ENCODE results near the gene DHX40. TPM values are rescaled to one million over a fixed set of nuclear protein-coding genes. Genes with fewer than 3 reads are reported as not detected.

Gene DHX40
- total and polyA plus RNA-seq, 2 of the 13 experiments (the other 11 are each of a cell fraction or from before 2014, with no cell fraction given): 22.2 to 37.0 TPM

GRCh38 chr17:59519132-59519531 is 46.3 kb upstream of the DHX40 start:
- Histone ChIP-seq H3K27ac (ENCODE audit: extremely low read length, insufficient read depth, low read length) (no peak overlapping the region), H3K9ac (ENCODE audit: insufficient read depth, low read depth, low read length) (no peak overlapping the region), H3K4me2 (ENCODE audit: low read depth, low read length) (no peak overlapping the region), H3K4me3 (replicated peaks in 1 of 3; ENCODE audit: insufficient read depth in 1 of 3, low read depth in 2 of 3, low read length in 3 of 3) (no peak overlapping the region), H3K4me1 (ENCODE audit: insufficient read depth, low read length) (peaks cover 55% of the 10 kb centered on the region), H4K20me1 (ENCODE audit: insufficient read depth, low read length) (no peaks in the 10 kb centered on the region), H2AFZ (ENCODE audit: low read length) (no peak overlapping the region), H3K36me3 (replicated peaks in 1 of 2; ENCODE audit: control insufficient read depth in 1 of 2, insufficient read depth in 2 of 2, low read length in 2 of 2) (no peaks in the 10 kb centered on the region), H3K27me3 (ENCODE audit: control insufficient read depth in 1 of 2, insufficient read depth in 2 of 2, low read length in 2 of 2) (no peaks in the 10 kb centered on the region), H3K79me2 (ENCODE audit: insufficient read depth, low read length) (no peaks in the 10 kb centered on the region), H3K9me3 (ENCODE audit: low read length) (no peaks in the 10 kb centered on the region)
- ChIA-PET CTCF (ENCODE audit: low intra/inter-chr PET ratio, low total read pairs) (no interaction called here), POLR2A (no interaction called here)
- FAIRE-seq (no peak), DNase-seq (ENCODE audit: low spot score) (no peak), ATAC-seq (no peak)
- BruUV-seq (replicated peaks): no TSS peak
- in situ Hi-C loops (cut with HindIII; ENCODE audit: extremely low pct_ligation_motif_present, low pct_unique_long_range_greater_than_20kb) (no loop called here), intact Hi-C loops (cut with micrococcal nuclease; ENCODE audit: unreplicated experiment) (no loop called here)
- TF ChIP-seq ZNF33B (CRISPR knock-in tag; IDR thresholded peaks at IDR 0.05) (no peak), MAFK (conservative IDR thresholded peaks at IDR 0.05 in 1 of 2, IDR thresholded peaks at IDR 0.05 in 1 of 2; ENCODE audit: low read length in 2 of 2) (peak; percentile 61 to 82), DMAP1 (CRISPR knock-in tag; IDR thresholded peaks at IDR 0.05) (no peak), MAFF (IDR thresholded peaks at IDR 0.05; ENCODE audit: low read depth, low read length) (peak; percentile 67; the same call in 1 of the 2 replicates), SNAI1 (CRISPR knock-in tag; IDR thresholded peaks at IDR 0.05; ENCODE audit: borderline replicate concordance) (no peak), JUNB (CRISPR knock-in tag; IDR thresholded peaks at IDR 0.05; ENCODE audit: borderline replicate concordance) (no peak)
- WGBS (ENCODE audit: low lambda C conversion rate): 97% methylated on average over 2 of the region's 2 CpGs

- FAIRE-seq: no peak
- intact Hi-C loops (cut with micrococcal nuclease; ENCODE audit: unreplicated experiment): loop anchor here (2.0 to 5.0 kb wide), 3 partner anchors 39 to 209 kb away; partner anchors contain the start of gene CLTC
- no peak for TF ChIP-seq SNAPC5 (CRISPR knock-in tag; IDR thresholded peaks at IDR 0.05; ENCODE audit: borderline replicate concordance)
- TF ChIP-seq GATA4 (IDR thresholded peaks at IDR 0.05; ENCODE audit: borderline replicate concordance, low read depth): no peak
- TF ChIP-seq ZNF549 (CRISPR knock-in tag; IDR thresholded peaks at IDR 0.05): no peak
- TF ChIP-seq HNF1A (IDR thresholded peaks at IDR 0.05; ENCODE audit: low read depth): peak; percentile 49; the same call in 1 of the 2 replicates
- TF ChIP-seq HNF1A (CRISPR knock-in tag; IDR thresholded peaks at IDR 0.05; ENCODE audit: borderline replicate concordance): no peak
- no peak for TF ChIP-seq HNRNPL (IDR thresholded peaks at IDR 0.05; ENCODE audit: low read depth, low read length)
- TF ChIP-seq ZBTB26 (CRISPR knock-in tag; IDR thresholded peaks at IDR 0.05; ENCODE audit: borderline replicate concordance): no peak
- TF ChIP-seq ZNF282 (IDR thresholded peaks at IDR 0.05; ENCODE audit: partially characterized antibody): no peak
- TF ChIP-seq ZNF570 (CRISPR knock-in tag; IDR thresholded peaks at IDR 0.05; ENCODE audit: borderline replicate concordance): no peak
Observed at GRCh38 chr17:59520251-59520650, 45.2 kb upstream of the DHX40 start.

More at GRCh38 chr17:59520251-59520650, 45.2 kb upstream of the DHX40 start:
- Histone ChIP-seq H3K9me3 (ENCODE audit: low read length) (no peaks in the 10 kb centered on the region), H3K4me1 (ENCODE audit: insufficient read depth, low read length) (peaks cover 55% of the 10 kb centered on the region), H3K4me3 (replicated peaks in 1 of 3; ENCODE audit: insufficient read depth in 1 of 3, low read depth in 2 of 3, low read length in 3 of 3) (no peak overlapping the region), H3K4me2 (ENCODE audit: low read depth, low read length) (peak overlapping the region; percentile 69), H3K79me2 (ENCODE audit: insufficient read depth, low read length) (no peaks in the 10 kb centered on the region), H2AFZ (ENCODE audit: low read length) (no peak overlapping the region), H3K27ac (ENCODE audit: extremely low read length, insufficient read depth, low read length) (no peak overlapping the region), H3K9ac (ENCODE audit: insufficient read depth, low read depth, low read length) (no peak overlapping the region), H3K36me3 (replicated peaks in 1 of 2; ENCODE audit: control insufficient read depth in 1 of 2, insufficient read depth in 2 of 2, low read length in 2 of 2) (no peaks in the 10 kb centered on the region), H4K20me1 (ENCODE audit: insufficient read depth, low read length) (no peaks in the 10 kb centered on the region), H3K27me3 (ENCODE audit: control insufficient read depth in 1 of 2, insufficient read depth in 2 of 2, low read length in 2 of 2) (no peaks in the 10 kb centered on the region)
- DNase-seq (ENCODE audit: low spot score): no peak
- ChIA-PET CTCF (ENCODE audit: low intra/inter-chr PET ratio, low total read pairs) (no interaction called here), POLR2A (interaction anchor here (0.7 kb wide), 1 partner anchor 122 kb away, joined by 3 read pairs; no protein-coding TSS in a partner anchor)
- no TSS peak for BruUV-seq (replicated peaks)
- ATAC-seq: no peak
- WGBS (ENCODE audit: low lambda C conversion rate): 36% methylated on average over 5 of the region's 5 CpGs
- in situ Hi-C loops (cut with HindIII; ENCODE audit: extremely low pct_ligation_motif_present, low pct_unique_long_range_greater_than_20kb): no loop called here

Measured in HepG2 (cell line).